Activated CD8-positive, alpha-beta memory T cell treated with anti-CD3 and anti-CD28 coated beads for 24 hours (primary cell): ENCODE results near the gene TMEM273.
A peak's percentile ranks its signal among the peaks of the same experiment; 100 is the strongest.

Experiments used
- DNase-seq: peaks from one replicate; pipeline ENCODE4 v3.0.0-alpha.2; 2020

The TMEM273 gene

DNA sequence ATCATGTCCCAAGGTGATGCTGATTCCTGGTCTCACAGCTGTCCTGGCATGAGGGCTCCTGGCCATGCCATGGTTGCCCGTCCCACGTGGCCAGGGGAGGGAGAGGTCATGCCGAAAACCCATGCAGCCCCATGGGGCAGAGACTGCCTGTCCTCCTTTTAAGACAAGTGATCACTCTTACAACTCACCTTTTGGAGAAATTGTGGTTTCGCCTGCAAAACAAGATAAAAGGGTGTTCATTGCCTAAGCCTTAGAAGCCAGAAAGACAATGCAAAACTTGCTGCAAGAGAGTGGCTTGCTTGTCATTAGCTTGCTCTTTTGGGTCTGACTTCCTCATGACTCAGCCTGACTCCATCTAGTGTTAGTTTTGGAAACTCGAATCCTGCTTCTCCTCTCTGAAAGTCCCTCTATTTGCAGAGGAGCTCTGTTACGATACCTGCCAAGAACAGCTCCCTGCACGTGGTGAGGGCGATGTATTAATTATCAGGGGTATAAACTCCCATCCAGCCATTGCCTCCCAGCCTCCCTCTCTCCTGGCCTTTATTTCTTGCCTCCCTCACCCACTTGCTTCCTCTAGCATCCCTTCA, 26.7 kb downstream of the TMEM273 start:
- DNase-seq = peak; percentile 26

DNA sequence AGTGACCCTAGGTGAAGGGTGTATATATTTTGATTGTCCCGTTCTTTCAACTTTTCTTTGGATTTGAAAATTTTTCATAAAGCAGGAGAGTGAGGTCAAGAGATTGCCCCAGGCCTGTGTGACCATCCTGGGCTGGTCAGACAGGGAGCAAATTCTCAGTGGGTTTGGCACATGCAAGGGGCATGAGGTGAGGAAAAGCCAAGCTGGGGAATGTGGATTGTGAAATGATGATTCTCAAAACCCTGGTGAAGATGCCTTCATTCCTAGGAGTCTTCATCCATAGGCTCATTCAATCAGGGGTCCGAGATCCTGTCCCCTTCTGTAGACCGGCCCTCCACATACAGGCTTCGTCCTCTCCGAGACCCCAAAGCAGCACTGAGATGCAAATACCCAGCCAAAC, 27.4 kb downstream of the TMEM273 start:
- DNase-seq = no peak

DNA sequence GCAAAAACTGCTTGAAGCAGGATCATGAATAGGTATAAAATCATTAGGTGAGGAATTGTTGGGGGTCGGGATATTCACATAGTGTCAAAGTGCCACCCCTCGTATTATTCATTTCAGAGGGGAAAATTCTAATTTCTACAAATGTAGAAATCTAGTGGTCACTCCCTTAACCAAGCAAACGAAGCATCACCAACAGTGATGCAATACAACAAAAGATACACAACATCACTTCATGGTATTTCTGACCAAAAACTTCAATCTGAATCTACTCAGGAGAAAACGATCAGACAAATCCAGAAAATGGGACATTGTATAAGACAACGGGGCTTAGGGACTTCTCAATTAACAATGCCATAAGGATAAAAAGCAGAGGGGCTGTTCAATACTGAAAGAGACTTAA, 28.1 kb downstream of the TMEM273 start:
- no peak for DNase-seq

DNA sequence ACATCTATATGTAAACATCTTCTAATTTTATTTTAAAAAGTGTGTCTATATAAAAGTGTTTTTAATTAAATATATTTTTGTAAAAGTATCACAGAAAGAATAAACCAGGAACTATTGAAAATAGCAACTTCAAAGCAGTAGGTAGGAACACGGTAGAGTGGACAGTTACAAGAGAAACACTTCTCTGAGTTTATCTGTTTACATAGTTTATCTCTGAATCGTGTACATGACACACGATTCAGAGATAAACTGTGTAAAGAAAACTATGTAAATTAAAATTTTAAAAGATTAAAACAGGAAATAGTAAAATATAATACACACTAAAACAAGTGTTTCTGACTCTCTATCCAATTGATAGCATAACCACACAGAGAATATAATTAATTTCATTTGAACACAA, 29.3 kb downstream of the TMEM273 start:
- no peak for DNase-seq

DNA sequence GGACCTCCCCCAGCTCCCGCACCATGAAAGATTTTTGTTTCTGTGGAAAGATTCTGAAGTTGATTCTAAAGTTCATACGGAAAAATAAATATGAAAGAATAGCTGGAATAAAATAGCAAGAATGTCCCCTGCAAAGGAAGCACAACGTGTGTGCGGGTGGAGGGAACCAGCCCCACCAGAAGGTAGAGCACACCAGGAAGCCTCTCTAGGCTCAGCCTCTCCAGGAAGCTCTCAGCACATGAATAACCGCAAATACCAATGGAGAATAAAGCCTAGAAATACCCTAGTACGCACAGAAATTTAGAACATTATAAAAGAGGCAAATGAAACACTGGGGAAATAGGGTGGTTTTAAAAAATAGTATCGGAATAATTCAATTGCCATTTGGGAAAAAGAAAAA, 29.8 kb downstream of the TMEM273 start:
- DNase-seq = peak; percentile 11

DNA sequence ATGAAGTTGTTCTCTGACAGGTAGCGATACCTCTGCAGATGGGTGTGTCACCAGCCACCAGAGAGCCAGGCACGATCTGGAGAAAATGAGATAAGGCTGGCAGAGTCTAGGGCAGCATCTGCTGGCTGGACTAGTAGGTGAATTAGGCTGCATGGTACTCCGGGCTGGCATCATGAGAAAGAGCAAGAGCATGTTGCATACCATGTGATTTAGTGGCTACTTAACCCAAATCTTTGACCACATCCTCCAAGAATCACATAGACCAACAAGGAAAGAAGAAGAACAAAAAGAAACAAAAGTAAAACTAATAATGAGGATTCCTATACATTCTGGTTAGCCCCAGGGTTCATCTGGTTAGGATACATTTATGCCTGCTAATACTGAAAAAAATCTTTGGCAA, 31.0 kb downstream of the TMEM273 start:
- DNase-seq = no peak

DNA sequence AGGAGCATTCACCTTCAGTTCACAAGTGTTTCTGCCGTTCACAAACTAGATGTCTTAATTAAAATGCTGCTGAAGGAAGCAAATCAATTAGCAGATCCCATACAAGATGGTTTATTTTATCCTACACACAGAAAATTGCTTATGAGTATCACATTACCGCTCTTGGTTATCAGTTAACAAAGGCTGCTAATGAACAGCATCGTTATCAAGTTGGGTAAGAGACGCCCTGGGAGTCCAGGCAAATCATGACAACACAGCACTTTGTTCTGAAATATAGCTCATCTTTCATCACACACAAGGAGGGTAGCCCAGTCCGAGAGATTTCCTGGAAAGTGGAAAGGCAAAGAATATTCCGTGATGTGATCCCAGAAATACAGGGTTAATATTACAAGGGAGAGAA, 33.5 kb downstream of the TMEM273 start:
- DNase-seq = no peak

DNA sequence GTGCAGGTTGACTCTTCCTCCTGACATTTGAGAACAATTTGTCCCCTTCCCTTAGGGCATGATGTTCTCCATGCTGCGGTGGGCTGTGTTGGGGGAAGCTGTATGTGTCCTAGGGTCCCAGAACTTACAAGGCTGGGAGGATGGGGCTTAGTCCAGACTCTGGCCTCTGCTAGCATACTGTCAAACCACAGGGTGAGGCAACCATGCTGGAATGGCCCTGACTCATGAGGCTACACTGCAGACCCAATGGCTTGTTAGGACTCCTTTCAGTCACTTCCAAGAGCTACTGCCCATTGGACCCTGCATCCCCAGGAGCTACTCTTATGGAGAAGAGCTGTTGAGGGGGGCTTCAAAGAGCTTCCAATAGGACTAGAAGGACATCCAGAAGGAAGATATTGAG, 34.2 kb downstream of the TMEM273 start:
- no peak for DNase-seq

DNA sequence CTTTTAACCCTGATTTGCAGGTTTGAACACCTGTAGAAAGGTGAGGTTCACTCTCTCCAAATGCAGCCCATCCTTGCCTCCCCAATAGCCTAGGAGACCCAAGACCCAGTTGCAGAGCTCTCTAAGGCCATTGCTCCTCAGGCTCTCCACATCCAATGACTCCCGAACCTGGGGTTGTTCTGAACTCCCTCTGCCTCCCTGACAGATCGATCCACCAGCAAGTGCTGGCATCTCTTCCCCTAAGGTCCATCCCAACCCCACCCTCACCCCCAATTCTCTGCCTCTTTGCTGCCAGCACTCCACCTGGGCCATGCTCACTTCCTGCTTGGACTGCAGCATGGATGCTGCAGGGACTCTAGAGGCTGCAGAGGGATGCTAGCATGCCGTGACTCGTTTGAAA, 35.1 kb downstream of the TMEM273 start:
- no peak for DNase-seq

DNA sequence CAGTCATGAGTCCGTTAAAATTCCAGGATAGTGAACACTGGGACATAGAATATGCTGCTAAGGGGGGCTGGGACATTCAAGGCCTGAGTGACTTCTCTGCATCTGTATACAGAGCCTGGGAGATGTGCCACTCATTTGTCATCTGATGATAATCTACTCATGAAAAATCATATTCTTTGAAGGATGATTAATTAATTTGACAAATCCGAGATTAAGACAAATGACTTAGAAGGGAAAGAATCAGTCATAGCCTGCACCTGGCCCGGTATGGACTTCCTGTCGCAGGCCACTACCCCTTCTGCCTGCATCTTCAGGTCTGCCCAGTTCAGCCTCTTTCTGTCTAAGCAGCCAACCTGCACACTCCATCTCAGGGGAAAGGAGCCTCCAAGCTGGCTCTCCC, 35.5 kb downstream of the TMEM273 start:
- DNase-seq = no peak

DNA sequence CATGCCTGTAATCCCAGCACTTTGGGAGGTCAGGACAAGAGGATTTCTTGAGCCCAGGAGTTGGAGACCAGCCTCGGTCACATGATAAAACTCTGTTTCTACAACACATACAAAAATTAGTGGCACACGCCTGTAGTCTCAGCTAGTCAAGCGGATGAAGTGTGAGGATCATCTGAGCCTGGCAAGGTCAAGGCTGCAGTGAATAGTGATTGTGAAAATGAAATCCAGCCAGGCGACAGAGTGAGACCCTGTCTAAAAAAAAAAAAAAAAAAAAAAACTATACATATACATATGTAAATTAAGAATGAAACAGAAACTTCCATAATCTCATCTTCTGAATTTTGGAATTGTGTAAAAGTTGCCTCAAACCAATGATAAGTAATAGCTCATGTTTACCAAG, 36.2 kb downstream of the TMEM273 start:
- no peak for DNase-seq

DNA sequence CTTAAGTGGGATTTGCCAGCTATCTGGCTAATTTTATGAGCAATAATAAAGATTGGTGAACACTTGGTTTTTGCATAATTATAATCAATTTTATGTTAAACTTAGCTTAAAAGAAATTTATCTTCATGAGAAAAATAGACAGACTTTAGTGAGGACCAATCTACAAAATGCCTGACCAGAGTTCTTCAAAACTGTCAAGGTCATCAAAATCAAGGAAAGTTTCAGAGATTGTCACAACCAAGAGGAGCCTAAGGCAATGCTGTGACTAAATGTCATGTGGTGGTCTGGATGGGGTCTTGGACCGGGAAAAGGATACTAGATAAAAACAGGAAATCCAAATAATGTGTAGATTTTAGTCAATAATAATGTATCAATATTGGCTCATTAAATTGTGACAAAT, 36.7 kb downstream of the TMEM273 start:
- DNase-seq = no peak

DNA sequence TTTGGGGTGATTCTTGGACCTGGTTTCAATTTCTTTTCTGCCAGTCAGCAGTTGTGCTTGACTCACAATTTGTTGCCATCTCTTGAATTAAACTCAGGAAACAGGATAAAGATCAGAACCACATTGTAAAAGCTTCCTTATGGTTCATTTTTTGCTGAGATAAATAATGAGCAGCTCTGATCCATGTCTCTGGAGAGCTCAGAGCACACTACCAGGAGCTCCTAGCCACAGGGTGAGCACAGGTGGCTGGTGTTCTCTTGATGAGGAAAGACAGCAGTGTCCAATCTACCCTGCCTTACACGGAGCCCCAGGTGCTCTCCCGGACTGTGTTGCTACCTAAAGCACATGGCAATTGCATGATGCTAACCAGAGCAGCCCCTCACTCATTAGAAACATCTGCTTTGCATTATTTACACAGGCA, 37.2 kb downstream of the TMEM273 start:
- no peak for DNase-seq

DNA sequence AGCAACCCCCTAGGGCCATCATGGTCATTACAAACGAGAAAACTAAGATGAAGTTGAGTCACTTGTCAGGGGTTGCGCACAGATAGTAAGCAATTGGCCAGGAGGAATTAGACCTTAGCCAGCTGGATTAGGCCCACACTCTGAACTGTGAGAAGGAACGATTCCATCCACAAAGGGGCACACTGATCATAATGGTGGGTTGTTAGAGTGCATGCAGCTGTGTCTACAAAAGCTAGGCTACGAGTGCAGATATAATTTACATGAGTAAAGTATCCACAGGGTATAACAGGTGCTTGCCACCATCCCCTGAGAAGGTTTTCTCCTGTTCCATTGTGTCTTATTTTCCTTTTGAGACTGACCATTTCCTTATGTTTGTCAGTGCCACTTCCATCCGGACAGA, 37.8 kb downstream of the TMEM273 start:
- peak; percentile 11 for DNase-seq

DNA sequence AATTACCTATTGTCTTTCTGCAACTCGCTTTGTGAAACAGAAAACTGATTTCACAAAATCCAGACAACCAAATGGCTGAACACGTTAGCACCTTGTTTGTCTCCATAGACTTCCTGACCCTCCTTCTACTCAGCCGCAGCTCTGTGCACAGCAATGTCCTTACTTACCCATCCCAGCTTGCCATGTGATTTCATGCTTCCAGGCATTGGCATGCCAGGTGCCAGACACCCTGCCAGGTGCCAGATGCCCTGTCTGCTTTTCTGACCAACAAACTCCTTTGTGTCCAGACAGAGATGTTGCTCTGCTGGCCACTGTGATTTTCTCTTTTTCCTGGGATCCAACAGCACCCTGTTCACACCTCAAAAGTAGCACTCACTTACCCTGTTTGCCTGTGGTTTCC, 38.3 kb downstream of the TMEM273 start:
- DNase-seq = peak; percentile 5

DNA sequence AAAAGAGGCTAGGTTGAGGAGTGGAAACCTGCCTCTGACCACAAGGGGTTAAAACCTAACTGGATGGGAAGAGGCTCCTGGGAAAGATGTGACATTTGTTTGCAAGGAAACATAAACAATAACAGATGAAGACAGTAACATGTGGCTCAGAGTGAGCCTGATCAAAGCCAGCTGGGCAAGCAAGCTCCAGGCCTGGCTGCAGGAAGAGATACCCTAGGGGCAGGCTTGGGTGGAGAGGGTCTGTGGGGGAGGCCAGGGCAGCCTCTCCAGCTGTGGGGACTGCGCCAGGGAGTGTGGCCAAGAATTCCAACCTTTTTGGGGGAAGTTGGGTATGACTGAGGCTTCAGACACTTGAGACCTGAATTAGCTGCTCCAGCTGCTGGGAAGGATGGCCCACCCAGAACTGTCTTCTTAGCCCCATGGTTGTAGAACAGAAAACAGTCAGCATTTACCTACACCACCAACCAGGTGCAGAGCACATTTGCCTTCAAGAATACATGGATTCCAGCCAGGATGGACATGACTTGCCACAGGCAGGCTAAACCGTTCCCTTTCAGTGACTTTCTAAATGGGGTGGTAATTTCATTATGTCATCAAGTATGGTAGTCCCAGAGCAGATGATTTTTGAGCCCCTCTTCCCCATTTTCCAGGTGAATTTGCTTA, 44.0 kb downstream of the TMEM273 start:
- peak; percentile 11 for DNase-seq

DNA sequence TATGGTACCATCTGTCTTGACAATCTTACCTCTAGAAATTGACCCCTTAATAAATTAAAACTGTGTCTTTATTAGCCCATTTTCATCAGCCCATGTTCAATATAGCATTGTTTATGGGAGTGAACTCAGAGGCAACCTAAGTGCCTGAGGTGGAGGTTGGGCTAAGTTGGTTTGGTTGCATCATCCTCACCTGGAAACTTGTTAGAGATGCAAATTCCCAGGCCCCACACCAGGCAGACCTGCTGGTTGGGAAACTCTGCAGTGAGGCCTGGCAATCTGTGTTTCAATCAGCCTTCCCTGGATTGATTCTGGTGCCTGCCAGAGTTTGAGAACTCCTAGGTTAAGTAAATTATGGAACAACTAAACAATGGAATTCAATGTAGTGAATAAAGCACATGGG, 44.9 kb downstream of the TMEM273 start:
- no peak for DNase-seq

DNA sequence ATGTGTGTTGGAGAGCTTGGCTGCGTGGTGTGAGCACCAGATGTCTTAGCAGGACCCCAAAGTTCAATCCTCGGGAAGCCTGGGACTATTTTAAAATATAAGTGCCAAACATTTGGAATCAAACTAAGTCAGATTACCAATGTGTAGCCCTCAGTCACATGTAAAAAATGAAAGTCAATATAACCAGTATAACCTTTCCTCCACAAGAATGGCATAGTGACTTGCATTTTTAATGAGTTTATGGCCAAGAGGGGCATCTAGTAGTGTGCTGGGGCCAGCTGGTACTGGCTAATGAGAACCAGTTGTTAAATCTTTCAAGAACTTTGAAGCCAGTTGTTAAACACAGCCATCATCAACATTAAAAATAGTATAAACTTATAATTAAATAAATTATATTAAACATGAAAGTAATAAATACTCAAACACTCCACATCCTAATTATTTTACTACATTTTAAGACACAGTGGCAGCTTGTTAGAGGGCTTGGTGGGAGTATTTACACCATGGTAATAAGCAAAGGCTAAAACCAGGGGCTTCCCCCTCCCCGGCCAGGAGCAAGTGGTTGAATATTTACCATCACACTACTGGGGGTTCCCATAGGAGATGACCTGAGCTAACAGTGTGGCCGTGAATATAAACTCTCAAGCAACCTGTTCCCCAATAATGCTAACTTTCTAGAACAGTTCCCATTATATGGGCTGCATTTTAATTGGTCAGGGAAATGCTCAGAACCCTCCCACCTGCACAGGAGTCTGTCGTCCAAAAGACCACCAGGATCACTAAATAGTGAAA, 46.5 kb downstream of the TMEM273 start:
- peak; percentile 7 for DNase-seq

DNA sequence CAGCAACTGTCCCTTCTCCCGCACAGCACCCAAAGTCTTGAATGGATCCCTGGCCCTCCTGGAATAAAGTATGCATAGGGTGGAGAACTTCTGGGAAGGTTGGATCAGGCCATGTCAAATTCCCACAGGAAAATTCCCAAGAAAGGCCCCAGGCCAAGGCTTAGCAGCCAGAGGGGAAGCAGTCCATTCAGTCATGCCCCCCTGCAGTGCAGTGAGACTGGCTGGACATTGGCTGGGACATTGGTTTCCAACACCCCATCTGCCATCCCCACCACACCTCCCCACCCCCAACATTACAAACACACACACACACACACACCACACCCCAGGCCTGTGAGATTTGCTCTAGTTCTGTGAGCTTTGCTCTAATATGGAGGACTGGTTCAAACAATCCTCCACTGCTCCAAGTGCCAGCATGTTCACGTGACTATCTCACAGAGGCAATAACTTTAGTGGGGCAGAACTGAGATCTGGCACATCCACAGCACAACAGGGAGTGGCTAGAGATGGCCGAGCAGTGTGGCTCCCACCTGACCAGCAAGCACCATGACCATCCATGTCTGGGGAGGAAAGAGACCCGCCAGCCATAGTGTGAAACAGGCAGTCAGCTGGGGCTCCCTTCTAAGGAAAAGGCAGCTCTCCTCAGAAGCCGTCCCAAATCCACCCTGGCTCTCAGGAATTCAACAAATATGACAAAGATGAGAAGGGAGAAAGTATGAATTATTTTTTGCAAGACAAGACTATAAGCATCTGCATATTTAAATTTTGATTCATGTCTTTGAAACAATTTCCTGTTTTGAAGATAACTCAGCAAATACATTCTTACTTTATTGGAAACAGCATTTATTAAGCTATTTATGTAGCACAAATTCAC, 47.6 kb downstream of the TMEM273 start:
- DNase-seq = peak; percentile 13

DNA sequence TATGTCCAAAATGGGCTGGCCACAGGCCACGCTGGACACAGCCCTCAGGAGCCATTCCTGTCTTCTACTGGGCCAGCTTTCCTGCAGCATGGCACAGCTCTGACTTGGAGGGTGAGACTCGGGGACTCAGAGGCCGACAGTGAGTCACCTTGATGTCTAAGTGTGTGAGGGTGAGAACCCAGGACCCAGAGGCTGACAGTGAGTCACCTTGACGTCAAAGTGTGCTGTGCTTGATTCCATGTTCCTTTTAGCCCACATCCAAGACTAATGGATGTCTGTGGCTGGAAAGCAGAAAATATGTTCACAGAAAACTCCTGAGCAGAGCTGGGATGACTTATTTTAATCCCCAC, 48.4 kb downstream of the TMEM273 start:
- DNase-seq = peak; percentile 50

DNA sequence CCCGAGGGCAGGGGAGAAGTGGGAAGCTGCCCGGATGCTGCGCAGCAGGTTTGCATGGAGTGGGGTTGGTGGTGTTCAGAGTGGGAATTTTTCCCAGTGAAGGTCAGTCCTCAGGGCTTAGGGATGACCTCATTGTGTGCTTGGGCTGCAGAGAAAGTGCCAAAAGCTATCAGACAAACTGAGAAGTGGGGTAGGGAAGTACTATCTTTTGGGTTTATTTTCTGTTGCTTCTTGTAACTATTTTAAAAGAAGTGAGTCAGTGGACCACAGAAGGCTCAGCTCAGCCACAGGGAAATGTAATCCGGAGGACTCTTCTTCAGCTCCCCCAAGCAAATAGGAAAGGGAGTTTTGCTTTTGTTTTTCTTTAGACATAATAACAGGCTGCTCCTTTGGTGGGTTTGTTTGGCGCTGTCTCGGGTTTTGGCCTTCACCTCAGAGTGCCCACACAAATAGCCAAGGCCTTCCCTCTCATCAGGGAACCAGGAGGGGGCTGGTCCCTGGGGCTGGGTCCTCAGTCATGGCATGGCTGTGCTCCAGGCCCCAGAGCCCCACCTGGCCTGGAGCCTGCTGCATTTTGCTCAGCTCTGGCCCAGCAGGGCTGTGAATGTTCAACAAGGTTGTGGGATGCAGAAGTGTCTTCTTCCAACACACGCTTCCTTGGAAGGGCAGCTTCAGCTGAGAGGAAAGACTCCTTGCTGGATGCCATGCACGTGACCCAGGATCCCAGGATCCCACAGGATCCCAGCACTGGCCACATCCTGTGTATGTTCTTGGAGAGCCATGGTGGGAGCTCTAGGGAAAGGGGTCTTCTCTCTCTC, 49.0 kb downstream of the TMEM273 start:
- peak; percentile 37 for DNase-seq

DNA sequence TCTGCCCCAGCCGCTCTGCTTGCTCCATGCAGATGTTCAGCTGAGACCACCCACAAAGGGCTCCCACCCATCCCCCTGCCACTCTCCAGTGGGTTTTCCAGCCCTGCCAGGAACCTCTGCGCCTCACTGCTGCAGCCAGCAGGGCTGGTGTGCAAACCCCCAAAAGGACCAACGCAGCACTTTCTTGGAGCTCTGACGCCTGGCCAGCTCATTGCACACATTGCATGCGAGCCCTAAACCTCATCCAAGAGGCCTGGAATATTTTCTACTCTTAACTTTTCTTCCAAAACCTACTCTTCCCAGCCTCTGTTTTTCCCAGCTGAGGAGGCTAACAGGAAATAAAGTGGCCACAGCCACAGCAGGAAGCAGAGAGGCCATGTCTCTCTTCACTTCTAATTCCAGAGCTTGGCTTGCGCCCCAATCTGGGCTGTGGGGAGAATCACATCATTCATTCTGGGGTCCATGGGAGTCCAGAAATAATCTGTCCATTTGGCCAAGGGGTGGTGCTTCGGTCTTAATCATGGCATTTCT, 49.8 kb downstream of the TMEM273 start:
- DNase-seq = peak; percentile 24
